LNCaP clone FGC (cell line): Measurements from ENCODE around the gene FRS3.

Source experiments
- DNase-seq: peaks from one replicate; pipeline ENCODE4 v3.0.0-alpha.2; 2011; ENCODE audit warnings: low read depth
- H3K4me3 ChIP-seq: 2 replicates; pipeline ENCODE4 v1.5.1; 2011; ENCODE audit warnings: mild to moderate bottlenecking, low read depth, low read length, control low read depth
- TF ChIP-seq, protein P1 (sequence below): IDR thresholded peaks from 2 replicates; pipeline ENCODE4 v1.5.1; 2012; ENCODE audit warnings: mild to moderate bottlenecking; ENCODE audit not compliant: control insufficient read depth, insufficient read depth; ENCODE audit errors: extremely low read depth

The FRS3 gene

DNA sequence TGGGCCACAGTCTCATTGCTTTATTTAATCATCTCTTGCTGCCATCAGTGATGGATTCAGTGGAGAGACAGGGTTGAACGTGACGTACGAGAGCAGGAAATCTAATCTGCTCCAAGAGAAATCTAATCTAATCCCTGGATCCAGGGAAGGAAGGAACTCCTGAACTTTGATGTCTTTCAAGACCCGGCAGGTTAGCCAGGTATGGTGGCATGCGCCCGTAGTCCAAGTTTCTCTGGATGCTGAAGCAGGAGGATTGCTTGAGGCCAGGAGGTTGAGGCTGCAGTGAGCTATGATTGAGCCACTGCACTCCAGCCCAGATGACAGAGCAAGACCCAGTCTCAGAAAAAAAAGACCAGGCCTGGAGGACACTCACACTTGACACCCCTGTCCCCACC lies 21.1 kb downstream of the FRS3 start:
- H3K4me3 ChIP-seq = no peak overlapping the region
- DNase-seq = no peak
- TF ChIP-seq, protein P1, sequence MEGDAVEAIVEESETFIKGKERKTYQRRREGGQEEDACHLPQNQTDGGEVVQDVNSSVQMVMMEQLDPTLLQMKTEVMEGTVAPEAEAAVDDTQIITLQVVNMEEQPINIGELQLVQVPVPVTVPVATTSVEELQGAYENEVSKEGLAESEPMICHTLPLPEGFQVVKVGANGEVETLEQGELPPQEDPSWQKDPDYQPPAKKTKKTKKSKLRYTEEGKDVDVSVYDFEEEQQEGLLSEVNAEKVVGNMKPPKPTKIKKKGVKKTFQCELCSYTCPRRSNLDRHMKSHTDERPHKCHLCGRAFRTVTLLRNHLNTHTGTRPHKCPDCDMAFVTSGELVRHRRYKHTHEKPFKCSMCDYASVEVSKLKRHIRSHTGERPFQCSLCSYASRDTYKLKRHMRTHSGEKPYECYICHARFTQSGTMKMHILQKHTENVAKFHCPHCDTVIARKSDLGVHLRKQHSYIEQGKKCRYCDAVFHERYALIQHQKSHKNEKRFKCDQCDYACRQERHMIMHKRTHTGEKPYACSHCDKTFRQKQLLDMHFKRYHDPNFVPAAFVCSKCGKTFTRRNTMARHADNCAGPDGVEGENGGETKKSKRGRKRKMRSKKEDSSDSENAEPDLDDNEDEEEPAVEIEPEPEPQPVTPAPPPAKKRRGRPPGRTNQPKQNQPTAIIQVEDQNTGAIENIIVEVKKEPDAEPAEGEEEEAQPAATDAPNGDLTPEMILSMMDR = no peak

GRCh38 chr6:41757931-41758640 lies 21.6 kb downstream of the FRS3 start:
- H3K4me3 ChIP-seq = no peak overlapping the region
- TF ChIP-seq, protein P1 = no peak
- no peak for DNase-seq

DNA sequence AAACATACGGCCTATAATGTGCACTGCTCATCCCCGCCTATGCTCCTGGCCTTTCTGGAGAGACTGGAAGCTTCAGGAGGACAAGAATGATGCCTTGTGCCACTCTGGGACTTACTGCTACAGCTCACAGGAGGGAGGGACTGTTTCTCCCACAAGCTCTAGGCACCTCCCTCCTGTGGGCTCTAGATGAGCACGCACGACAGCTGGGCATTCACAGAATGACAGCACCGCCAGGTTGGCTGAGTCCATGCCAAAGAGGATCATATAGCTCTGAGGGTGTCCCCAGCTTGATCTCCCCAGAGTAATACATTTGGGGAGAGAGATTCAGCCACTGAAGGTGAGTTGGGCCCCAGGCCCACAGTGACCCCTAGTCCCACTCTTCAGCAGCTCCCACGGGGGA lies 22.4 kb downstream of the FRS3 start:
- TF ChIP-seq, protein P1 = no peak
- no peak for DNase-seq
- no peak overlapping the region for H3K4me3 ChIP-seq

DNA sequence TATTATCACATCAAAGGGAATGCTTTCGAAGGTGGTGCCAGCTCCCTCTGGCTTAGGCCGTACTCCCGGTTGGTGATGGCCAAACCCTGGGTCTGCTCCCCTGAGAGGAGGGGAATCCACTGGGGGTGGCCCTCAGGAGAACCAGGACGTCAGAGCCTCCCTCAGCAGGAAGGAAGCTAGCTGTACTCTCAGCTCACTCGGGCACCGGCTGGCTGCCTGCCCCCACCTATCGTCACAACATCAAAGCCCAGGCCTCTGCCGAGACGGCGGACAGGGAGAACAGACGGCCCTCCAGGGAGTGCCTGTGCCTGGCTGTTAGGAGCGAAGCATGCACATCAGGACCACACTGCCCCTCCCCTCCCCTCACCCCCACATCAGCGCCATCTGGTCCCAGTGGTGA lies 23.3 kb downstream of the FRS3 start:
- TF ChIP-seq, protein P1 = no peak
- H3K4me3 ChIP-seq = no peak overlapping the region

GRCh38 chr6:41755895-41756294 lies 23.8 kb downstream of the FRS3 start:
- TF ChIP-seq, protein P1 = no peak
- H3K4me3 ChIP-seq = no peak overlapping the region
- DNase-seq = no peak

More for the DNA sequence above, 23.3 kb downstream of the FRS3 start:
- no peak for DNase-seq

- H3K4me3 ChIP-seq = no peak overlapping the region
- no peak for DNase-seq
- TF ChIP-seq, protein P1 = no peak
Measured at GRCh38 chr6:41750374-41750773, 29.3 kb downstream of the FRS3 start.

- no peak overlapping the region for H3K4me3 ChIP-seq
- TF ChIP-seq, protein P1 = no peak
- no peak for DNase-seq
Measured at GRCh38 chr6:41748542-41748941, 31.2 kb downstream of the FRS3 start.
